A673 (cell line): Measurements from ENCODE around the gene ARHGAP32. TPM values are rescaled to one million over a fixed set of nuclear protein-coding genes. Genes with fewer than 3 reads are reported as not detected.

Experiments
- BruUV-seq: library from RNA; stranded (reverse); fragments of 400-500 nt; replicated peaks from 2 replicates; lab custom pipeline; 2021; lab: Mats Ljungman, UMichigan
- CTCF ChIA-PET: fragments of 300-600 bp; sonication (Branson Sonifier 250); formaldehyde crosslinking; loops from one replicate; lab custom pipeline; 2022; ENCODE audit warnings: antibody characterized with exemption; lab: Charles Lee
- POLR2A ChIA-PET: fragments of 300-600 bp; sonication (Branson Sonifier 250); formaldehyde crosslinking; loops from one replicate; lab custom pipeline; 2022; ENCODE audit warnings: antibody characterized with exemption; ENCODE audit not compliant: low non-redundant PET; lab: Charles Lee
- DNase-seq: peaks from one replicate; pipeline ENCODE4 v3.0.0-alpha.2; 2015; ENCODE audit warnings: low spot score
- H3K27ac ChIP-seq: fragments of 200-600 bp; sonication (generic); 2 replicates; pipeline ENCODE4 v1.5.1; 2016; ENCODE audit warnings: mixed run types, low read depth, mild to moderate bottlenecking, mixed read lengths, antibody characterized with exemption, low read length; ENCODE audit not compliant: poor library complexity, severe bottlenecking
- H3K27me3 ChIP-seq: fragments of 200-600 bp; sonication (generic); replicated peaks from 2 replicates; pipeline ENCODE4 v1.6.1; 2017; ENCODE audit warnings: mixed run types, low read depth, mild to moderate bottlenecking, mixed read lengths, antibody characterized with exemption, low read length; ENCODE audit not compliant: insufficient read depth, poor library complexity
- H3K36me3 ChIP-seq: fragments of 200-600 bp; sonication (generic); 2 replicates; pipeline ENCODE4 v1.6.1; 2016; ENCODE audit warnings: mixed run types, mild to moderate bottlenecking, mixed read lengths, antibody characterized with exemption, low read length; ENCODE audit not compliant: insufficient read depth, poor library complexity, severe bottlenecking
- H3K4me1 ChIP-seq: fragments of 200-600 bp; sonication (generic); 2 replicates; pipeline ENCODE4 v1.6.1; 2017; ENCODE audit warnings: mixed run types, mild to moderate bottlenecking, mixed read lengths, antibody characterized with exemption, low read length; ENCODE audit not compliant: insufficient read depth, poor library complexity, severe bottlenecking
- H3K4me3 ChIP-seq: fragments of 200-600 bp; sonication (generic); 2 replicates; pipeline ENCODE4 v1.5.1; 2016; ENCODE audit warnings: low read depth, mixed run types, mild to moderate bottlenecking, mixed read lengths, low read length; ENCODE audit not compliant: poor library complexity, severe bottlenecking
- H3K9me3 ChIP-seq: fragments of 200-600 bp; sonication (generic); 2 replicates; pipeline ENCODE4 v1.6.1; 2016; ENCODE audit warnings: mixed run types, low read depth, mild to moderate bottlenecking, mixed read lengths, antibody characterized with exemption, low read length; ENCODE audit not compliant: poor library complexity, severe bottlenecking
- EZH2 ChIP-seq: fragments of 200-600 bp; sonication (generic); IDR thresholded peaks from 2 replicates; pipeline ENCODE4 v1.6.1; 2017; ENCODE audit warnings: borderline replicate concordance, low read depth, mild to moderate bottlenecking, mixed read lengths, antibody characterized with exemption, low read length; ENCODE audit not compliant: poor library complexity, severe bottlenecking
- intact Hi-C: fragments of 100-400 bp; cut with micrococcal nuclease; formaldehyde crosslinking; loops from one replicate; pipeline ENCODE4 v1.10.0; 2022; ENCODE audit not compliant: unreplicated experiment
- total RNA-seq: library from RNA; stranded (reverse); gene quantifications from 2 replicates; pipeline ENCODE4 v1.2.3, GENCODE V29; 2021
- TF ChIP-seq, protein P1 (sequence below): fragments of 300-800, 200-600 bp; sonication (generic); conservative IDR thresholded peaks from 2 replicates; pipeline ENCODE4 v1.5.1; 2017; ENCODE audit warnings: low read depth, mild to moderate bottlenecking, antibody characterized with exemption, low read length, moderate library complexity, mixed read lengths

The ARHGAP32 gene
- total RNA-seq, 1 experiment from 2014 or later: 42.8 TPM

DNA sequence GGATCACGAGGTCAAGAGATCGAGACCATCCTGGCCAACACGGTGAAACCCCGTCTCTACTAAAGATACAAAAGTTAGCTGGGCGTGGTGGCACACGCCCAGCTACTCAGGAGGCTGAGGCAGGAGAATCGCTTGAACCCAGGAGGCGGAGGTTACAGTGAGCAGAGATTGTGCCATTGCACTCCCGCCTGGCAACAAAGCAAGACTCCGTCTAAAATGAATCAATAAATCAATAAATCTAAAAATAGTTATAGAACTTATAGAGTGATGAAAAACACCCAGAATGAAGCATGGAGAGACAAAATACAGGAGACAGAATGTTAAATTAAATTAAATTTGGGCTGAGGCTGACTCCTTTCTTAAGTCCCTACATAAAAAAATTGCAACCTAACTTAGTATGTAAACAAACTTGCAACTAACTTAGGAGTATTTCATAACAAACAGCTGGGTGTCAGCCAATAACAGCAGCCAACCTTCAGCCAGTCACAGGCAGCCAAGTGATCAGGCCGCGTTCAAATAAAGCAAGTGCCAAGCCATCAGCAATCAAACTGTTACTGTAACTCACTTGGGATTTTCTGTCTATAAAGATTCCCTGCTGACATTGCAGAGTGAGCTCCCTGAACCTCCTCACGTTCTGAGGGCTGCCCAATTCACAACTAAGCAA, 242.2 kb downstream of the ARHGAP32 start:
- Histone ChIP-seq H3K4me1 (no peaks in the 10 kb centered on the region), H3K36me3 (no peaks in the 10 kb centered on the region), H3K9me3 (no peaks in the 10 kb centered on the region), H3K27me3 (no peaks in the 10 kb centered on the region), H3K27ac (no peak overlapping the region), H3K4me3 (no peak overlapping the region)
- no peak for TF ChIP-seq EZH2
- ChIA-PET POLR2A (no interaction called here), CTCF (interaction anchor here (0.6 kb wide), 1 partner anchor 369 kb away, joined by 4 read pairs; no protein-coding TSS in a partner anchor)
- BruUV-seq: no TSS peak
- intact Hi-C loops: loop anchor here (10.0 kb wide), 3 partner anchors 385 to 805 kb away; no protein-coding TSS in a partner anchor
- no peak for DNase-seq

DNA sequence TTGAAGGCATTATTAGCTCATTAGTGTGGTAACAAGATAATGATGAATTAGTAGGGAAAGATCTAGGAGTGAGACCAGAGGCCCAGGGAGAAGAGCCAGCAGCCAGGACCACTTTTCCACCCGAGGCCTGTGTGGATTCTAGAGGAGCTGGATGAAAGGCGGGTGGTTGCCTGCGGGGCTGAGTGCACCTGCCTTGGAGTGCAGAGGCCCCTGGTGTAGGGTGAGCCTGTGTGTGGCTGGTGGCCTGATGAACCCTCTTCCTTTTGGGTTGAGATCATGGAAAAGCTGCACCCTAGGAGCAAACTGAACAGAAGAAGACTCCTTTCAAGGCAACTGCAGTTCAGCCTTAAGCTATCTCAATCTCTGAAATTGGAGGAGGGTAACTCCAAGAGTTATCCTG, 243.5 kb downstream of the ARHGAP32 start:
- Histone ChIP-seq H3K9me3 (no peaks in the 10 kb centered on the region), H3K4me3 (no peak overlapping the region), H3K4me1 (no peaks in the 10 kb centered on the region), H3K27ac (no peak overlapping the region), H3K27me3 (no peaks in the 10 kb centered on the region), H3K36me3 (no peaks in the 10 kb centered on the region)
- CTCF ChIA-PET: interaction anchor here (2.5 kb wide), 1 partner anchor 64 kb away, joined by 10 read pairs; no protein-coding TSS in a partner anchor
- no peak for DNase-seq
- POLR2A ChIA-PET: interaction anchor here (0.6 kb wide), 1 partner anchor 42 kb away, joined by 7 read pairs; no protein-coding TSS in a partner anchor
- BruUV-seq: no TSS peak
- intact Hi-C loops: no loop called here
- TF ChIP-seq EZH2: no peak
- TF ChIP-seq, protein P1, sequence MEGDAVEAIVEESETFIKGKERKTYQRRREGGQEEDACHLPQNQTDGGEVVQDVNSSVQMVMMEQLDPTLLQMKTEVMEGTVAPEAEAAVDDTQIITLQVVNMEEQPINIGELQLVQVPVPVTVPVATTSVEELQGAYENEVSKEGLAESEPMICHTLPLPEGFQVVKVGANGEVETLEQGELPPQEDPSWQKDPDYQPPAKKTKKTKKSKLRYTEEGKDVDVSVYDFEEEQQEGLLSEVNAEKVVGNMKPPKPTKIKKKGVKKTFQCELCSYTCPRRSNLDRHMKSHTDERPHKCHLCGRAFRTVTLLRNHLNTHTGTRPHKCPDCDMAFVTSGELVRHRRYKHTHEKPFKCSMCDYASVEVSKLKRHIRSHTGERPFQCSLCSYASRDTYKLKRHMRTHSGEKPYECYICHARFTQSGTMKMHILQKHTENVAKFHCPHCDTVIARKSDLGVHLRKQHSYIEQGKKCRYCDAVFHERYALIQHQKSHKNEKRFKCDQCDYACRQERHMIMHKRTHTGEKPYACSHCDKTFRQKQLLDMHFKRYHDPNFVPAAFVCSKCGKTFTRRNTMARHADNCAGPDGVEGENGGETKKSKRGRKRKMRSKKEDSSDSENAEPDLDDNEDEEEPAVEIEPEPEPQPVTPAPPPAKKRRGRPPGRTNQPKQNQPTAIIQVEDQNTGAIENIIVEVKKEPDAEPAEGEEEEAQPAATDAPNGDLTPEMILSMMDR: no peak

DNA sequence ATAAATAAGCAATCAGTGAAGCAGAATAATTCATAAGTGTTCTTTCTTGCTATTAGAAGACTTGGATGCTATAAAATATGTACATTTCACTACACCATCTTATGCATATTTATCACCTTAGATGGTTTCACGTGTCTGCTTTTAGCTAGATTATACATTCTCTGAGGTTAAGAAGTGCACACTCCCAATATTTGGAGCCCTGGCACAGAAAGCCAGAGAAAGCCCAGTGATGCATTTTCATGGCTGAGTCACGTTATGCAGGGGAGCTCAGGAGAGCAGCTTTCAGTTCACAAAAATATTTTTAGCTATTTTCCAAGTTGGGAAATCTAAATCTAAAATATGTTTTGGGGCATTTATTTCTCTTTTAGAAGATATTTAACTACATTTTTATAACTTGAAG, 244.4 kb downstream of the ARHGAP32 start:
- no peak overlapping the region for H3K4me3 ChIP-seq
- H3K9me3 ChIP-seq: no peaks in the 10 kb centered on the region
- POLR2A ChIA-PET: no interaction called here
- intact Hi-C loops: no loop called here
- no peaks in the 10 kb centered on the region for H3K36me3 ChIP-seq
- no peaks in the 10 kb centered on the region for H3K4me1 ChIP-seq
- CTCF ChIA-PET: interaction anchor here (2.5 kb wide), 1 partner anchor 63 kb away, joined by 10 read pairs; no protein-coding TSS in a partner anchor
- no peak overlapping the region for H3K27ac ChIP-seq
- no peak for DNase-seq
- no TSS peak for BruUV-seq
- no peaks in the 10 kb centered on the region for H3K27me3 ChIP-seq
- TF ChIP-seq EZH2: no peak
- TF ChIP-seq, protein P1: no peak
